Kidney (tissue), 14 donors: Measurements from ENCODE around the gene EPHB6. TPM values are rescaled to one million over a fixed set of nuclear protein-coding genes. Genes with fewer than 3 reads are reported as not detected.

Source experiments
- DNase-seq, 5 donors: peaks; one replicate each; pipeline ENCODE4 v3.0.0-alpha.2; 2013 to 2020
- FAIRE-seq: peaks from 2 replicates; lab custom pipeline; 2012; peaks lifted over from hg19 to GRCh38; lab: Jason Lieb, UNC
- H3K27ac ChIP-seq, 2 donors: one replicate each; pipeline ENCODE4 v1.7.0; 2013; ENCODE audit warnings: low read depth in 2 of 2, low read length in 2 of 2, inconsistent platforms in 1 of 2
- H3K27me3 ChIP-seq: one replicate; pipeline ENCODE4 v1.7.1; 2013; ENCODE audit warnings: low read length, inconsistent platforms; ENCODE audit not compliant: control insufficient read depth, insufficient read depth
- H3K36me3 ChIP-seq, 3 donors: one replicate each; pipeline versions ENCODE4 v1.7.0 to v1.7.1; 2013; ENCODE audit warnings: low read length in 3 of 3, control low read depth in 1 of 3, inconsistent platforms in 1 of 3; ENCODE audit not compliant: insufficient read depth in 3 of 3, control insufficient read depth in 2 of 3
- H3K4me1 ChIP-seq, 3 donors: one replicate each; pipeline versions ENCODE4 v1.7.0 to v1.7.1; 2013; ENCODE audit warnings: low read length in 3 of 3, inconsistent platforms in 1 of 3, low read depth in 1 of 3; ENCODE audit not compliant: control insufficient read depth in 2 of 3, insufficient read depth in 2 of 3
- H3K4me3 ChIP-seq, 3 donors: one replicate each; pipeline versions ENCODE4 v1.7.0 to v1.8.1; 2013; ENCODE audit warnings: low read length in 3 of 3, control low read depth in 1 of 3, inconsistent platforms in 1 of 3
- H3K9ac ChIP-seq, 3 donors: one replicate each; pipeline versions ENCODE4 v1.7.0 to v1.7.1; 2013; ENCODE audit warnings: low read length in 3 of 3, control low read depth in 1 of 3, inconsistent platforms in 1 of 3
- H3K9me3 ChIP-seq, 3 donors: one replicate each; pipeline versions ENCODE4 v1.7.0 to v1.7.1; 2013; ENCODE audit warnings: low read length in 3 of 3, control low read depth in 1 of 3, inconsistent platforms in 1 of 3; ENCODE audit not compliant: control insufficient read depth in 2 of 3, insufficient read depth in 1 of 3
- CTCF ChIP-seq: IDR thresholded peaks from 3 replicates; pipeline ENCODE4 v1.5.1; 2012; ENCODE audit warnings: mild to moderate bottlenecking, moderate library complexity, borderline replicate concordance; ENCODE audit not compliant: insufficient read depth; ENCODE audit errors: extremely low read depth
- intact Hi-C: fragments of 100-400 bp; cut with DNase I; formaldehyde crosslinking; loops from one replicate; pipeline ENCODE4 v1.11.1; 2022
- polyA plus RNA-seq: library from polyadenylated mRNA; stranded (reverse); fragments of 350-450 nt; fragmentation: Illumina TruSeq; extraction: RNeasy Lipid Tissue Mini Kit (QIAGEN cat#74804); gene quantifications from one replicate; pipeline ENCODE4 v1.2.3, GENCODE V29; 2014; ENCODE audit warnings: low read depth, low replicate concordance; ENCODE audit not compliant: insufficient read depth
- total RNA-seq: library from RNA; stranded (reverse); fragmentation: NEBNext Ultra II Directional; extraction: Animal tissue kit (Norgen Biotek cat#: 25700); gene quantifications from one replicate; pipeline ENCODE4 v1.2.1, GENCODE V29; 2021
- donor health status: control.
- donor health status: control.
- donor health status: control.
- donor health status: control.
- donor health status: control.
- donor health status: DM: yes; HTN: yes; CAD: no.
- donor health status: Normal renal cell carcinoma (clear cell type).

Gene EPHB6
- total and polyA plus RNA-seq, 2 donors from 2014 or later: 10.4 to 17.4 TPM

GRCh38 chr7:142890874-142891485 is 36.1 kb downstream of the EPHB6 start:
- Histone ChIP-seq H3K4me1 (no peaks in the 10 kb centered on the region), H3K4me3 (peak overlapping the region in 1 of 3 donors; percentile 17), H3K27ac (no peak overlapping the region), H3K9ac (no peak overlapping the region), H3K36me3 (no peaks in the 10 kb centered on the region), H3K9me3 (no peaks in the 10 kb centered on the region), H3K27me3 (no peaks in the 10 kb centered on the region)
- TF ChIP-seq CTCF: no peak
- intact Hi-C loops: no loop called here
- FAIRE-seq (no peak), DNase-seq (peak in 1 of 5 donors; percentile 19)

GRCh38 chr7:142891490-142892082 is 36.7 kb downstream of the EPHB6 start:
- Histone ChIP-seq H3K27me3 (no peaks in the 10 kb centered on the region), H3K36me3 (no peaks in the 10 kb centered on the region), H3K9ac (no peak overlapping the region), H3K4me1 (no peaks in the 10 kb centered on the region), H3K27ac (no peak overlapping the region), H3K9me3 (no peaks in the 10 kb centered on the region), H3K4me3 (no peak overlapping the region)
- intact Hi-C loops: no loop called here
- no peak for FAIRE-seq
- TF ChIP-seq CTCF: no peak
- peak in 1 of 5 donors; percentile 12 for DNase-seq

- TF ChIP-seq CTCF: no peak
- Histone ChIP-seq H3K27me3 (no peaks in the 10 kb centered on the region), H3K9me3 (no peaks in the 10 kb centered on the region), H3K9ac (no peak overlapping the region), H3K27ac (no peak overlapping the region), H3K4me3 (no peak overlapping the region), H3K4me1 (no peaks in the 10 kb centered on the region), H3K36me3 (no peaks in the 10 kb centered on the region)
- intact Hi-C loops: no loop called here
- FAIRE-seq (no peak), DNase-seq (peak in 1 of 5 donors; percentile 12)
These were observed 38.1 kb downstream of the EPHB6 start for GRCh38 chr7:142892951-142893350.
